ENCODE measurements around the gene MAP3K20. TPM values are rescaled to one million over a fixed set of nuclear protein-coding genes. Genes with fewer than 3 reads are reported as not detected.
"Not testable (repeated sequence)": the region's sequence is repeated elsewhere in the genome, so short reads cannot be mapped to it uniquely, and the experiment has no call there.

Gene MAP3K20
- total RNA-seq, 1 donor from 2014 or later, result 33.7 TPM

DNA sequence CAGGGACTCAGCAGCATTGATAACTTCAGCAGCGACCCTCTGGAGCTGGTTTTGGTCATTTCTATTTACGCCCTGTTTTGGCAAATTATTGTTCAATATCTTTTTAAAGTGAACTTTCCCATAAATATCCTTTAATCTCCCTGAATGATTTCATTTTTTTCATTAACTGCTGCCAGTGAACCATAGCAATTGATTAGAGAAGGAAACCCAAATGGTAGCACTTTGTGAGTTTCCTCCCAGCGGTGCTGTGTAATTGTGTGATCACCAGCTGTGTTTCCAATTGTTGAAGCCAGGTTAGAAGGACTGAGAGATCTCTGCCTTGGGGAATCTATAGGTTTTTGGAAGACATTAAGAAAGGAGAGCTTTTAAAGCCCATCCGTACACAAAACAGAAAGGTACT is 16.3 kb downstream of the MAP3K20 start:
- H3K4me1 Mint-ChIP-seq, result peaks cover 36% of the 10 kb centered on the region
- no peaks in the 10 kb centered on the region for H3K27me3 Mint-ChIP-seq (ENCODE audit: low read depth)
- no peak for TF ChIP-seq CTCF (IDR thresholded peaks at IDR 0.05; ENCODE audit: unreplicated experiment)
- no peak overlapping the region for H3K27ac Mint-ChIP-seq
- no peak for DNase-seq (ENCODE audit: low spot score in 2 of 2, unreplicated experiment in 2 of 2)
- H3K36me3 Mint-ChIP-seq, result peaks cover 7% of the 10 kb centered on the region
- no peaks in the 10 kb centered on the region for H3K9me3 Mint-ChIP-seq
- no peak overlapping the region for H3K4me3 Mint-ChIP-seq

DNA sequence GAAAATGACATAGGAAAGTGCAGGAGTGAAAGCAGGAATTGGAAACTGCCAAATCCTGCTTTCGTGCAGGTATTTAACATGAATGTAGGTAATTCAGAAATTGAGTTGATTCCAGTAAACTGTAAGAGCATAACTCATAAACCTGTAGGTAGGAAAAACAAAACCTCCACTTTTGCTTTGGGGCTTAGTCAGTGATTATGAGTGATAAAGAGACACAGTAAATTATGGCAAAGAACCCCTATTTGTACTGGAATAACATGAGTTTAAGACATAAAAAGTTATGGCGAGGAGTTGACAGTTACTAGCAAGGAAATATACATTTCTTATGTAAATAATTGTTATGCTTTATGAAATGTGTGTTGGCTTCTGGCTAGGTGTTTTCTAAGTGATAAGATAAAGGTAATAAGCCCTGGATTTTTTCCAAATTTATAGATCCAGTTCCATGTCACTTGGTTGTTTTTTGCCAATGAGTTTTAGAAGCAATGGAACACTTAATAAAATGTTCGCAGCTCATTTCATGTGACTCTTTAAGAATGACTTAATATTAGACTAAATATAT is 17.3 kb downstream of the MAP3K20 start:
- Mint-ChIP-seq H3K36me3 (peaks cover 7% of the 10 kb centered on the region), H3K27me3 (ENCODE audit: low read depth) (no peaks in the 10 kb centered on the region), H3K9me3 (no peaks in the 10 kb centered on the region), H3K4me3 (no peak overlapping the region), H3K27ac (peak overlapping the region; percentile 53), H3K4me1 (peaks cover 29% of the 10 kb centered on the region)
- no peak for TF ChIP-seq CTCF (IDR thresholded peaks at IDR 0.05; ENCODE audit: unreplicated experiment)
- DNase-seq (ENCODE audit: low spot score in 2 of 2, unreplicated experiment in 2 of 2), result no peak

DNA sequence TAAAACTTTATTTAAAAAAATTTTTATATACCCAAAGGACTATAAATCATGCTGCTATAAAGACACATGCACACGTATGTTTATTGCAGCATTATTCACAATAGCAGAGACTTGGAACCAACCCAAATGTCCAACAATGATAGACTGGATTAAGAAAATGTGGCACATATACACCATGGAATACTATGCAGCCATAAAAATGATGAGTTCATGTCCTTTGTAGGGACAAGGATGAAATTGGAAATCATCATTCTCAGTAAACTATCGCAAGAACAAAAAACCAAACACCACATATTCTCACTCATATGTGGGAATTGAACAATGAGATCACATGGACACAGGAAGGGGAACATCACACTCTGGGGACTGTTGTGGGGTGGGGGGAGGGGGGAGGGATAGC is 18.0 kb downstream of the MAP3K20 start:
- peaks cover 24% of the 10 kb centered on the region for H3K4me1 Mint-ChIP-seq
- H3K9me3 Mint-ChIP-seq; H3K36me3 Mint-ChIP-seq; H3K4me3 Mint-ChIP-seq; H3K27ac Mint-ChIP-seq; H3K27me3 Mint-ChIP-seq (ENCODE audit: low read depth); DNase-seq (ENCODE audit: low spot score in 2 of 2, unreplicated experiment in 2 of 2): not testable (repeated sequence)

- Mint-ChIP-seq H3K36me3 (peaks cover 9% of the 10 kb centered on the region), H3K4me3 (no peak overlapping the region), H3K4me1 (peaks cover 21% of the 10 kb centered on the region), H3K27me3 (ENCODE audit: low read depth) (no peaks in the 10 kb centered on the region), H3K9me3 (no peaks in the 10 kb centered on the region), H3K27ac (no peak overlapping the region)
- no peak for TF ChIP-seq CTCF (IDR thresholded peaks at IDR 0.05; ENCODE audit: unreplicated experiment)
- no peak for DNase-seq (ENCODE audit: low spot score in 2 of 2, unreplicated experiment in 2 of 2)
These were observed 19.1 kb downstream of the MAP3K20 start for GRCh38 chr2:173094731-173095130.

- no peak for DNase-seq (ENCODE audit: low spot score in 2 of 2, unreplicated experiment in 2 of 2)
- H3K27me3 Mint-ChIP-seq (ENCODE audit: low read depth), result no peaks in the 10 kb centered on the region
- no peak overlapping the region for H3K4me3 Mint-ChIP-seq
These were observed 19.7 kb downstream of the MAP3K20 start for GRCh38 chr2:173095356-173095755.

DNA sequence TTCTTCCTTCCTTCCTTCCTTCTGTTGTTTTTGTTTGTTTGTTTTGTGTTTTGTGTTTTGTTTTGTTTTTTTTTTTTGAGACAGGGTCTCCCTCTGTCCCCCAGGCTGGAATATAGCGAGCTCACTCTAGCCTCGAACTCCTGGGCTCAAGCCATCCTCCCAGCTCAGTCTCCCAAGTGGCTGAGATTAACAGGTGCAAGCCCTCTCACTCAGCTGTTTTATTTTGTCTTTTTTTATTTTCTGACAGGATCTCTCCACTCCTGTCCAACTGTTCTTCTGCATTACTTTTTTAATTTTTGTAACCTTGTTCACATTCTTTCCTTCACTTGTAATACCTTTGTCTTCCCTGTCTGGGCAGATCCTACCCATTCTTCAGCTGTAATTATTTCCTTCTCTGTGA is 23.6 kb downstream of the MAP3K20 start:
- Mint-ChIP-seq H3K4me3 (no peak overlapping the region), H3K36me3 (peaks cover 8% of the 10 kb centered on the region), H3K9me3 (no peaks in the 10 kb centered on the region), H3K27ac (no peak overlapping the region), H3K4me1 (peaks cover 8% of the 10 kb centered on the region), H3K27me3 (ENCODE audit: low read depth) (no peaks in the 10 kb centered on the region)
- DNase-seq (ENCODE audit: low spot score in 2 of 2, unreplicated experiment in 2 of 2), result no peak
- no peak for TF ChIP-seq CTCF (IDR thresholded peaks at IDR 0.05; ENCODE audit: unreplicated experiment)

More at GRCh38 chr2:173095356-173095755, 19.7 kb downstream of the MAP3K20 start:
- Mint-ChIP-seq H3K9me3 (no peaks in the 10 kb centered on the region), H3K36me3 (peaks cover 9% of the 10 kb centered on the region), H3K4me1 (peaks cover 16% of the 10 kb centered on the region), H3K27ac (no peak overlapping the region)
- no peak for TF ChIP-seq CTCF (IDR thresholded peaks at IDR 0.05; ENCODE audit: unreplicated experiment)

Data from mesothelial cell of epicardium (in vitro differentiated cells).